Measurements from ENCODE around the gene HLA-DOA.

The HLA-DOA gene

GRCh38 chr6:33023536-33023935 is 14.1 kb upstream of the HLA-DOA start:
- no peaks in the 10 kb centered on the region for H3K4me1 ChIP-seq (ENCODE audit: insufficient read depth, poor library complexity, severe bottlenecking)
- no peak overlapping the region for H3K27ac ChIP-seq (ENCODE audit: poor library complexity, severe bottlenecking)
- H3K9me3 ChIP-seq (ENCODE audit: severe bottlenecking), result no peaks in the 10 kb centered on the region
- peaks cover 23% of the 10 kb centered on the region for H3K27me3 ChIP-seq (ENCODE audit: insufficient read depth, poor library complexity, severe bottlenecking)
- TF ChIP-seq CTCF (IDR thresholded peaks at IDR 0.05; ENCODE audit: poor library complexity, severe bottlenecking), result no peak
- no peaks in the 10 kb centered on the region for H3K36me3 ChIP-seq (ENCODE audit: low read depth)
- DNase-seq (ENCODE audit: low spot score) (no peak), ATAC-seq (ENCODE audit: low read depth) (no peak)
- no peak overlapping the region for H3K4me3 ChIP-seq (ENCODE audit: severe bottlenecking)

DNA sequence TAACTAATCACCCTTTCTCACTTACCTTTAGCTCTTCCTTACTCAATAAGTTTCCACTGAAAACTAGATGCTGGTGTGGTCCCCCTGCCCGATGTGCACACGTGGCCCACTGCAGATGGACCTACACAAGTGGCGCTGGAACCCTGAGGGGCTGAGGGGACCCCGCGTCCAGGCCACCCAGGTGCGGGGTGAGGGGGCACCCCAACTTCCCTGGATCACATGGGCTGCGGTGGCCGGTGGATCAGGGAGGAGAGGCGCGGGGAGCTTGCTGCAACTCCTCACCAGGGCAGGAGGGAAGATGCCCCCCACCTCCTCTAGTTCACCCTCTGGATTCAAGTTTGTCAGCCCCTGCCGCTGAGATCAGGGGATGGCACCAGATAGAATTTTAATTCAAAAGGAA is 12.5 kb upstream of the HLA-DOA start:
- H3K27ac ChIP-seq (ENCODE audit: poor library complexity, severe bottlenecking), result no peak overlapping the region
- H3K4me1 ChIP-seq (ENCODE audit: insufficient read depth, poor library complexity, severe bottlenecking), result no peaks in the 10 kb centered on the region
- ATAC-seq (ENCODE audit: low read depth) (no peak), DNase-seq (ENCODE audit: low spot score) (no peak)
- H3K4me3 ChIP-seq (ENCODE audit: severe bottlenecking), result no peak overlapping the region
- no peak for TF ChIP-seq CTCF (IDR thresholded peaks at IDR 0.05; ENCODE audit: poor library complexity, severe bottlenecking)
- H3K27me3 ChIP-seq (ENCODE audit: insufficient read depth, poor library complexity, severe bottlenecking), result peaks cover 19% of the 10 kb centered on the region
- H3K9me3 ChIP-seq (ENCODE audit: severe bottlenecking), result no peaks in the 10 kb centered on the region
- H3K36me3 ChIP-seq (ENCODE audit: low read depth), result no peaks in the 10 kb centered on the region

GRCh38 chr6:33019372-33019771 is 10.0 kb upstream of the HLA-DOA start:
- Histone ChIP-seq H3K27me3 (ENCODE audit: insufficient read depth, poor library complexity, severe bottlenecking) (peaks cover 9% of the 10 kb centered on the region), H3K4me1 (ENCODE audit: insufficient read depth, poor library complexity, severe bottlenecking) (no peaks in the 10 kb centered on the region), H3K4me3 (ENCODE audit: severe bottlenecking) (no peak overlapping the region), H3K27ac (ENCODE audit: poor library complexity, severe bottlenecking) (no peak overlapping the region), H3K36me3 (ENCODE audit: low read depth) (no peaks in the 10 kb centered on the region), H3K9me3 (ENCODE audit: severe bottlenecking) (no peaks in the 10 kb centered on the region)
- no peak for TF ChIP-seq CTCF (IDR thresholded peaks at IDR 0.05; ENCODE audit: poor library complexity, severe bottlenecking)
- no peak for ATAC-seq (ENCODE audit: low read depth)
- DNase-seq (ENCODE audit: low spot score), result no peak

- Histone ChIP-seq H3K27ac (ENCODE audit: poor library complexity, severe bottlenecking) (no peak overlapping the region), H3K36me3 (ENCODE audit: low read depth) (no peaks in the 10 kb centered on the region), H3K27me3 (ENCODE audit: insufficient read depth, poor library complexity, severe bottlenecking) (peaks cover 9% of the 10 kb centered on the region), H3K4me1 (ENCODE audit: insufficient read depth, poor library complexity, severe bottlenecking) (no peaks in the 10 kb centered on the region), H3K4me3 (ENCODE audit: severe bottlenecking) (no peak overlapping the region), H3K9me3 (ENCODE audit: severe bottlenecking) (no peaks in the 10 kb centered on the region)
- ATAC-seq (ENCODE audit: low read depth) (0 out of 3 replicates have a peak, but pooled peaks have one; percentile 25), DNase-seq (ENCODE audit: low spot score) (no peak)
- TF ChIP-seq CTCF (IDR thresholded peaks at IDR 0.05; ENCODE audit: poor library complexity, severe bottlenecking), result no peak
Measured at GRCh38 chr6:33018904-33019303, 9.5 kb upstream of the HLA-DOA start.

DNA sequence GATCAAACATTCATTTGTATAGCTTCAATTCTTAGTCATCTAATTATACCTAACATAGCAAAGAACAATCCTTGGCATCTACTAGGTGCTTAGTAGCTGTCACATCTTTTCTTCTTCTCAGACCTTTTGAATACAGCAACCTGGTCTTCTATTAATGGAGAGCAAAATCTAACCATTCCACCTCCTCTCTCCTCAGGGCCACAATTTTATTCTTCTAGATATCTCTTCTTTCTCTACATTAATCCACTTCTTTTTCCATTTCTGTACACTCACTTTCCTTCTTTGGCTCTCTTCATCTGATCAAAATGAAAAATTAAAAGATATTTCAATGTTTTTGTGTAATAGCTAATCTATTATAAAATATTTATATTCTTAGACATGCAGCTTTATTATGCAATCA is 9.0 kb upstream of the HLA-DOA start:
- H3K4me1 ChIP-seq (ENCODE audit: insufficient read depth, poor library complexity, severe bottlenecking), result no peaks in the 10 kb centered on the region
- no peaks in the 10 kb centered on the region for H3K9me3 ChIP-seq (ENCODE audit: severe bottlenecking)
- no peaks in the 10 kb centered on the region for H3K36me3 ChIP-seq (ENCODE audit: low read depth)
- no peak overlapping the region for H3K4me3 ChIP-seq (ENCODE audit: severe bottlenecking)
- no peak overlapping the region for H3K27ac ChIP-seq (ENCODE audit: poor library complexity, severe bottlenecking)
- no peak for ATAC-seq (ENCODE audit: low read depth)
- TF ChIP-seq CTCF (IDR thresholded peaks at IDR 0.05; ENCODE audit: poor library complexity, severe bottlenecking), result no peak
- DNase-seq (ENCODE audit: low spot score), result no peak
- peaks cover 9% of the 10 kb centered on the region for H3K27me3 ChIP-seq (ENCODE audit: insufficient read depth, poor library complexity, severe bottlenecking)
